ENCODE measurements around the gene CHRDL2. TPM values are rescaled to one million over a fixed set of nuclear protein-coding genes. Genes with fewer than 3 reads are reported as not detected.

Gene CHRDL2
- total RNA-seq (not detected), polyA plus RNA-seq (not detected)

DNA sequence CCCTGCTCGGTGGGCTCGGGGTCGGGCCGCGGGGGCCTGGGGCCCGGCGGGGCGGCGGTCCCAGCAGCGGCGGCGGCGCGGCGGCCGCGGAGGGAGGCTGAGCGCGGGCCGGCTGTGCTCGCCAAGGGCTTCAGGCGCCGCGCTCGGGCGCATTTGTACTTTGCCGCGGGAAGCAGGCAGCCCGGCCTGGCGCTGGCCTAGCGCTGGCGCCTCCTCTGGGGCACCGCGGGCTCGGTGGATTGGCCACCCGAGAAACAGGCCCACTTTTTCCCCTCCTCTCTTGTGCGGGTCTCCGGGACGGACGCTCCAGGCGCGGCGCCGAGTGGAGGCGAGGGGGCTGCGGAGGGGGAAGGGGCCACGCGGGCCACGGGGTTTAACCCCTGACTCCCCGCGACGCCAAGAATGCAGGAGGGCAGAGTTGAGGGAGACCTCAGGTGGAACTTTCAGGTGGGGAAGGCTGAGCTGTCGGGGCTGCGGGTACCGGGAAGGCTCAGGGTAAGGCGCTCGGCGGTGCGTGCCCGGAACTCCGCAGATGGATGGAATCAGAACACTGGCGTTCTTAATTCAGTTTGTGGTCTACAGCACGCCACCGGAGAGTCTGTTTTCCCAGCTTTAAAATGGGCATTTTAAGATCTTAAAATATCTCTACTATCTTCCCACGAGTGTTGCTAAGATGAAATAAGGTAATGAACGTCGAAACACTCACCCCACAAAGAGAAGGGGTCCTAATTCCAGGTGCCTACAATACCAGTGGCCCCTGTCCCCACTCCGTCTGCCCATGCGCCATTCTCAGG lies at the start of gene CHRDL2:
Gene CHRDL2 (minus strand): TSS at position 126 of the 794 bp plus-strand sequence. CDS start 538 bp downstream, outside the sequence.
- DNase-seq = no peak
- ChIA-PET CTCF (no interaction called here), POLR2A (no interaction called here)
- Histone ChIP-seq H3K36me3 (ENCODE audit: insufficient read depth, low read length) (no peaks in the 10 kb centered on the region), H3K27ac (ENCODE audit: low read depth, low read length) (no peak within 1 kb of the TSS), H3K9me3 (ENCODE audit: low read length) (no peaks in the 10 kb centered on the region), H3K27me3 (ENCODE audit: insufficient read depth, low read length, poor library complexity, severe bottlenecking) (peaks cover 20% of the 10 kb centered on the region), H3K4me3 (ENCODE audit: low read length) (no peak within 1 kb of the TSS), H3K4me1 (ENCODE audit: insufficient read depth, low read length) (no peaks in the 10 kb centered on the region)
- peaks cover 5 to 21% (median 6%) of the 10 kb centered on the region in 3 donors for H3K4me1 Mint-ChIP-seq
- H3K9me3 Mint-ChIP-seq = no peaks in the 10 kb centered on the region
- H3K27ac Mint-ChIP-seq = no peak within 1 kb of the TSS
- peak within 1 kb of the TSS in 5 of 7 donors; percentile 37 to 71 (median 46) for H3K4me3 Mint-ChIP-seq
- H3K36me3 Mint-ChIP-seq = no peaks in the 10 kb centered on the region
- peaks cover 36 to 65% of the 10 kb centered on the region in 2 donors for H3K27me3 Mint-ChIP-seq

GRCh38 chr11:74780248-74781005 lies 49.2 kb upstream of the CHRDL2 start:
- H3K4me1 ChIP-seq (ENCODE audit: insufficient read depth, low read length) = peaks cover 34% of the 10 kb centered on the region
- POLR2A ChIA-PET = no interaction called here
- CTCF ChIA-PET = interaction anchor here (1.0 kb wide), 1 partner anchor 42 kb away, joined by 5 read pairs; no protein-coding TSS in a partner anchor
- Mint-ChIP-seq H3K9me3 (no peaks in the 10 kb centered on the region), H3K27ac (no peak overlapping the region), H3K27me3 (no peaks in the 10 kb centered on the region), H3K4me3 (no peak overlapping the region), H3K4me1 (peaks cover 28 to 49% (median 36%) of the 10 kb centered on the region in 3 donors), H3K36me3 (peaks cover 0 to 8% (median 5%) of the 10 kb centered on the region in 3 donors)
- DNase-seq = no peak
- H3K27ac ChIP-seq (ENCODE audit: low read depth, low read length) = no peak overlapping the region
- H3K9me3 ChIP-seq (ENCODE audit: low read length) = no peaks in the 10 kb centered on the region
- H3K4me3 ChIP-seq (ENCODE audit: low read length) = no peak overlapping the region
- H3K27me3 ChIP-seq (ENCODE audit: insufficient read depth, low read length, poor library complexity, severe bottlenecking) = no peaks in the 10 kb centered on the region
- no peaks in the 10 kb centered on the region for H3K36me3 ChIP-seq (ENCODE audit: insufficient read depth, low read length)

GRCh38 chr11:74778581-74778980 lies 47.4 kb upstream of the CHRDL2 start:
- Histone ChIP-seq H3K4me1 (ENCODE audit: insufficient read depth, low read length) (peaks cover 20% of the 10 kb centered on the region), H3K27me3 (ENCODE audit: insufficient read depth, low read length, poor library complexity, severe bottlenecking) (no peaks in the 10 kb centered on the region), H3K9me3 (ENCODE audit: low read length) (no peaks in the 10 kb centered on the region), H3K27ac (ENCODE audit: low read depth, low read length) (no peak overlapping the region), H3K36me3 (ENCODE audit: insufficient read depth, low read length) (no peaks in the 10 kb centered on the region), H3K4me3 (ENCODE audit: low read length) (no peak overlapping the region)
- DNase-seq = no peak
- peaks cover 0 to 9% (median 5%) of the 10 kb centered on the region in 3 donors for H3K36me3 Mint-ChIP-seq
- no peaks in the 10 kb centered on the region for H3K9me3 Mint-ChIP-seq
- H3K27ac Mint-ChIP-seq = no peak overlapping the region
- POLR2A ChIA-PET = interaction anchor here (0.6 kb wide), 1 partner anchor 1844 kb away, joined by 5 read pairs; no protein-coding TSS in a partner anchor
- CTCF ChIA-PET = interaction anchor here (0.6 kb wide), 1 partner anchor 11 kb away, joined by 3 read pairs; no protein-coding TSS in a partner anchor
- H3K4me3 Mint-ChIP-seq = no peak overlapping the region
- H3K4me1 Mint-ChIP-seq = peaks cover 40 to 47% (median 45%) of the 10 kb centered on the region in 3 donors
- no peaks in the 10 kb centered on the region for H3K27me3 Mint-ChIP-seq

DNA sequence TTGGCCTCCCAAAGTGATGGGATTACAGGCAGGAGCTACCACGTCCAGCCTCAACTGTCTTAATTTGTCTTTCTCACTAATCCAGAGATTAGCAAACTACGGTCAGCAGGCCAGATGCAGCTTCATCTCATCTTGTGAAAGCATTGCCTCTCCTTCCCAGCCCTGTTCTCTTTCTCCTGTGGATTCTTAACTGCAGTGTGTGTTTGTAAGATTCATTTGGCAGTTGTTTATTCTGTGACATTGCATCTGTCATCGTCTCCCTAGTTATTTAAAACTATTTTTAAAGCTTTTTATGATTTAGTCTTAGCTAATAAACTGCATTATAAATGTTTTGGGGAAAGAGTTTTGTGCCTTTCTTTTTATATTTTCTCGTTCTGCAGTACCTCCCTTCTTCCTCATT lies 46.7 kb upstream of the CHRDL2 start:
- no peak overlapping the region for H3K4me3 ChIP-seq (ENCODE audit: low read length)
- peaks cover 14% of the 10 kb centered on the region for H3K4me1 ChIP-seq (ENCODE audit: insufficient read depth, low read length)
- H3K36me3 Mint-ChIP-seq = peaks cover 0 to 9% (median 5%) of the 10 kb centered on the region in 3 donors
- no peaks in the 10 kb centered on the region for H3K27me3 Mint-ChIP-seq
- peak overlapping the region in 2 of 8 donors; percentile 35 to 62 for H3K27ac Mint-ChIP-seq
- H3K36me3 ChIP-seq (ENCODE audit: insufficient read depth, low read length) = no peaks in the 10 kb centered on the region
- H3K9me3 ChIP-seq (ENCODE audit: low read length) = no peaks in the 10 kb centered on the region
- H3K9me3 Mint-ChIP-seq = no peaks in the 10 kb centered on the region
- H3K27ac ChIP-seq (ENCODE audit: low read depth, low read length) = no peak overlapping the region
- no peak overlapping the region for H3K4me3 Mint-ChIP-seq
- CTCF ChIA-PET = interaction anchor here (0.6 kb wide), 1 partner anchor 11 kb away, joined by 3 read pairs; no protein-coding TSS in a partner anchor
- no peak for DNase-seq
- no peaks in the 10 kb centered on the region for H3K27me3 ChIP-seq (ENCODE audit: insufficient read depth, low read length, poor library complexity, severe bottlenecking)
- POLR2A ChIA-PET = no interaction called here
- peaks cover 44 to 54% (median 47%) of the 10 kb centered on the region in 3 donors for H3K4me1 Mint-ChIP-seq

DNA sequence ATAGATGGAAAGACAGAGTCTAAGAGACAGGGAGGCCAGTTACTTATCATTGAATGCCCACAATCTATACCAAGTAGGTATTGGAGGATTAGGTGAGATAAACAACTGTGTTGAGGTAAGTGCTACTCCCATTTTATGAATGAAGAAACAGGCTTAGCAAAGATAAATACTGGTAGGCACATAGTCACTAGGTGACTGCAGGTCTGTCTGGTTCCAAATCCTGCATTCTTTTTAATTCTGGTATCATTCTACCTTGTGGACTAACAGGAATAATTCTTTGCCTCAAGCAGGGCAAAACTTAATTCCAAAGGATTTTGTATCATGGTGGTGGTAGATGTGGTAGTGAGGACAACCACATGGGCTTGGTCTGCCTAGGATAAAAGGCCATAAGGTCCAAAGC lies 45.8 kb upstream of the CHRDL2 start:
- peak overlapping the region in 2 of 8 donors; percentile 9 to 22 for H3K27ac Mint-ChIP-seq
- ChIA-PET CTCF (interaction anchor here (0.7 kb wide), 1 partner anchor 464 kb away, joined by 3 read pairs; no protein-coding TSS in a partner anchor), POLR2A (no interaction called here)
- no peak overlapping the region for H3K4me3 ChIP-seq (ENCODE audit: low read length)
- peaks cover 45 to 60% (median 53%) of the 10 kb centered on the region in 3 donors for H3K4me1 Mint-ChIP-seq
- no peaks in the 10 kb centered on the region for H3K9me3 Mint-ChIP-seq
- no peak overlapping the region for H3K4me3 Mint-ChIP-seq
- no peak for DNase-seq
- no peaks in the 10 kb centered on the region for H3K27me3 Mint-ChIP-seq
- H3K36me3 ChIP-seq (ENCODE audit: insufficient read depth, low read length) = no peaks in the 10 kb centered on the region
- no peaks in the 10 kb centered on the region for H3K9me3 ChIP-seq (ENCODE audit: low read length)
- H3K4me1 ChIP-seq (ENCODE audit: insufficient read depth, low read length) = peaks cover 12% of the 10 kb centered on the region
- H3K27ac ChIP-seq (ENCODE audit: low read depth, low read length) = no peak overlapping the region
- H3K27me3 ChIP-seq (ENCODE audit: insufficient read depth, low read length, poor library complexity, severe bottlenecking) = no peaks in the 10 kb centered on the region
- peaks cover 0 to 9% (median 5%) of the 10 kb centered on the region in 3 donors for H3K36me3 Mint-ChIP-seq

DNA sequence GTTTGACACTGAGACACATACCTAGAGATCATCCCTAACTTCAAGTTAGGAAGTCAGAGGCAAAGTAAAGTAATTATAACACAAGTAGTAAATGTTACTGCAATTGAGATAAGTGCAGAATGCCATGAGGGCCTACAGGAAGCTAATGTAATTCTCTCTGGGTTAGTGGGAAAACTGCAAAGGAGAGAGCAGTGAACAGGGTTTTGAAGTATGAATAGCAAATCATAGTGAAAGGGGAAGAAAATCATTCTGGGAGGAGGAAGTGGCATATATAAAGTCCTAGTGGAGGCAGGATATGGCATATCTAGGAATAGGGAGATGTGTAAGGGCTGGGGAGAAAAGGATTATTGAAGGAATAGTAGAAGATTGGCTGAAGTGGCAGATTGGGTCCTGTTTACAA lies 45.3 kb upstream of the CHRDL2 start:
- Histone ChIP-seq H3K27ac (ENCODE audit: low read depth, low read length) (no peak overlapping the region), H3K9me3 (ENCODE audit: low read length) (no peaks in the 10 kb centered on the region), H3K27me3 (ENCODE audit: insufficient read depth, low read length, poor library complexity, severe bottlenecking) (no peaks in the 10 kb centered on the region), H3K36me3 (ENCODE audit: insufficient read depth, low read length) (no peaks in the 10 kb centered on the region), H3K4me1 (ENCODE audit: insufficient read depth, low read length) (peaks cover 9% of the 10 kb centered on the region), H3K4me3 (ENCODE audit: low read length) (no peak overlapping the region)
- Mint-ChIP-seq H3K9me3 (no peaks in the 10 kb centered on the region), H3K27ac (peak overlapping the region in 3 of 8 donors; percentile 19 to 70 (median 22)), H3K27me3 (no peaks in the 10 kb centered on the region), H3K4me1 (peaks cover 45 to 60% (median 53%) of the 10 kb centered on the region in 3 donors), H3K36me3 (peaks cover 0 to 9% (median 5%) of the 10 kb centered on the region in 3 donors), H3K4me3 (no peak overlapping the region)
- no peak for DNase-seq
- ChIA-PET POLR2A (interaction anchor here (0.6 kb wide), 1 partner anchor 8 kb away, joined by 4 read pairs; no protein-coding TSS in a partner anchor), CTCF (interaction anchor here (0.7 kb wide), 1 partner anchor 465 kb away, joined by 3 read pairs; no protein-coding TSS in a partner anchor)

- H3K27ac ChIP-seq (ENCODE audit: low read depth, low read length) = no peak overlapping the region
- ChIA-PET POLR2A (interaction anchor here (0.6 kb wide), 1 partner anchor 7 kb away, joined by 4 read pairs; no protein-coding TSS in a partner anchor), CTCF (no interaction called here)
- Mint-ChIP-seq H3K27ac (no peak overlapping the region), H3K27me3 (no peaks in the 10 kb centered on the region), H3K4me1 (peaks cover 48 to 65% (median 58%) of the 10 kb centered on the region in 3 donors), H3K36me3 (peaks cover 0 to 9% (median 5%) of the 10 kb centered on the region in 3 donors), H3K9me3 (no peaks in the 10 kb centered on the region), H3K4me3 (no peak overlapping the region)
- no peaks in the 10 kb centered on the region for H3K36me3 ChIP-seq (ENCODE audit: insufficient read depth, low read length)
- H3K27me3 ChIP-seq (ENCODE audit: insufficient read depth, low read length, poor library complexity, severe bottlenecking) = no peaks in the 10 kb centered on the region
- no peak overlapping the region for H3K4me3 ChIP-seq (ENCODE audit: low read length)
- H3K9me3 ChIP-seq (ENCODE audit: low read length) = no peaks in the 10 kb centered on the region
- H3K4me1 ChIP-seq (ENCODE audit: insufficient read depth, low read length) = peaks cover under 1% of the 10 kb centered on the region
- no peak for DNase-seq
Measured at GRCh38 chr11:74775762-74776161, 44.5 kb upstream of the CHRDL2 start.

Data from CD8-positive, alpha-beta memory T cell (primary cell).